Measurements from ENCODE around the gene USP50.

GRCh38 chr15:50523851-50524251, 22.6 kb downstream of the USP50 start:
- TF ChIP-seq CTCF (IDR thresholded peaks at IDR 0.05) = no peak
- no peak for TF ChIP-seq POLR2A (IDR thresholded peaks at IDR 0.05; ENCODE audit: low read depth)
- TF ChIP-seq POLR2AphosphoS5 (IDR thresholded peaks at IDR 0.05) = no peak
